ENCODE results near the gene ERVK3-1.
"Not testable (repeated sequence)": the region's sequence is repeated elsewhere in the genome, so short reads cannot be mapped to it uniquely, and the experiment has no call there.

The ERVK3-1 gene

DNA sequence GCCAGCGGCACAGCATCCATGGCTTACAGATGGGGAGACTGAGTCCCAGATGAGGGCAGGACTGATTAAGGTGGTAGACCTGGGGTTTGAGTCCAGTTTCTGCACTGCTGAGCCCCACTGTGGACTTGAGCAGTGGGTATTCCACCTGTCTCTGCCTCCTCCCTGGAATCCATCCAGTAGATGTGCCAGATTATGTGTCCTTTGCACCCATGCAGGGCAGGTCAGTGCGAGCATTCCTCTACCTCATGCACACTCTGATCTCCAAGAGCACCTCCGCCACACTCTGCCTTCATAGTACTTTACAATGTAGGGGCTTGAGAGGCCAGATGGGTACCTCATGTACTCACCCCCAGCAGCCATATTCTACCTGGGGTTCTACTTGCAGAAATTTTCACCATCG lies 31.6 kb downstream of the ERVK3-1 start:
- no peaks in the 10 kb centered on the region for H3K27me3 ChIP-seq (ENCODE audit: control insufficient read depth in 2 of 2, insufficient read depth in 2 of 2, low read length in 2 of 2)
- no peaks in the 10 kb centered on the region for H3K9me3 ChIP-seq (ENCODE audit: control insufficient read depth in 2 of 2, low read length in 2 of 2)
- no peaks in the 10 kb centered on the region for H3K4me1 ChIP-seq (ENCODE audit: control insufficient read depth in 2 of 2, insufficient read depth in 2 of 2, low read length in 2 of 2)
- no peak overlapping the region for H3K27ac ChIP-seq (ENCODE audit: low read depth in 2 of 2, low read length in 2 of 2)
- no peak overlapping the region for H3K4me3 ChIP-seq (ENCODE audit: low read length in 2 of 2)
- H3K36me3 ChIP-seq (ENCODE audit: control insufficient read depth in 2 of 2, insufficient read depth in 2 of 2, low read length in 2 of 2) = peaks cover 28 to 42% of the 10 kb centered on the region in 2 donors
- no peak overlapping the region for H3K9ac ChIP-seq (ENCODE audit: low read depth in 1 of 2, low read length in 2 of 2)

DNA sequence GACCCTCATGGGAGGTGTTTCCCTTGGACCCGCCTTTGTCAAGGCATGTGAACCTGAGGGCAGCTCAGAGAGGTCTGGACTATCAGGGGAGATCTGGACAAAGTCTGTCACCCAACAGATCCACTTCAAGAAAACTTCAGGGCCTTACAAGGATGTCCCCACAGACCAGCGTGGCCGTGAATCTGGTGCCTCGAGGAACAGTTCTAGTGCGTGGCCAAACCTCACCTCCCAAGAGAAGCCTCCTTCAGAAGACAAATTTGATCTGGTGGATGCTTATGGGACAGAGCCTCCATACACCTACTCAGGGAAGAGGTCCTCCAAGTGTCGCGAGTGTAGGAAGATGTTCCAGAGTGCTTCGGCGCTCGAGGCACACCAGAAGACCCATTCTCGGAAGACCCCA lies 33.2 kb downstream of the ERVK3-1 start:
- Histone ChIP-seq H3K9me3 (ENCODE audit: control insufficient read depth in 2 of 2, low read length in 2 of 2) (no peaks in the 10 kb centered on the region), H3K4me1 (ENCODE audit: control insufficient read depth in 2 of 2, insufficient read depth in 2 of 2, low read length in 2 of 2) (no peaks in the 10 kb centered on the region), H3K27me3 (ENCODE audit: control insufficient read depth in 2 of 2, insufficient read depth in 2 of 2, low read length in 2 of 2) (no peaks in the 10 kb centered on the region)

DNA sequence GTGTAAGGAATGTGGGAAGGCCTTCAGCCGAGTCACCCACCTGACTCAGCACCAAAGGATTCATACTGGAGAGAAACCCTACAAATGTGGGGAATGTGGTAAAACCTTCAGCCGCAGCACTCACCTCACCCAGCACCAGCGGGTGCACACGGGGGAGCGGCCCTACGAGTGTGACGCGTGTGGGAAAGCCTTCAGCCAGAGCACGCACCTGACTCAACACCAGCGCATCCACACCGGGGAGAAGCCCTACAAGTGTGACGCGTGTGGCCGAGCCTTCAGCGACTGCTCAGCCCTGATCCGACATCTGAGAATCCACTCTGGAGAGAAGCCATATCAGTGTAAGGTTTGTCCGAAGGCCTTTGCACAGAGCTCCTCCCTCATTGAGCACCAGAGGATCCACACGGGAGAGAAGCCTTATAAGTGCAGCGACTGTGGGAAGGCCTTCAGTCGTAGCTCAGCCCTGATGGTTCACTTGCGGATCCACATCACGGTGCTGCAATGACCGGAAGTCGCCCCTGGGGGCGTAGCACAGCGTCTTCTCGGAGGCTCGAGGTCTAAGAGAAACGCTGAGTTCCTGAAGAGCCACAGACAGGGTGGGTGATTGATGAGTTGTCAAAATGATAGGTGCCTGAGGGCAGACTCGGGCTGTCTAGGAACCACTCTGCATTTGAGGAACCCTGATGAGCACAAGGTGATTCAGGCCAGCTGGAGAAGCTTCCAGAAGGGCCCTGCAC lies 33.8 kb downstream of the ERVK3-1 start:
- Histone ChIP-seq H3K9me3 (ENCODE audit: control insufficient read depth in 2 of 2, low read length in 2 of 2) (no peaks in the 10 kb centered on the region), H3K27ac (ENCODE audit: low read depth in 2 of 2, low read length in 2 of 2) (no peak overlapping the region), H3K4me1 (ENCODE audit: control insufficient read depth in 2 of 2, insufficient read depth in 2 of 2, low read length in 2 of 2) (no peaks in the 10 kb centered on the region), H3K9ac (ENCODE audit: low read depth in 1 of 2, low read length in 2 of 2) (no peak overlapping the region), H3K27me3 (ENCODE audit: control insufficient read depth in 2 of 2, insufficient read depth in 2 of 2, low read length in 2 of 2) (no peaks in the 10 kb centered on the region), H3K36me3 (ENCODE audit: control insufficient read depth in 2 of 2, insufficient read depth in 2 of 2, low read length in 2 of 2) (peaks cover 28 to 42% of the 10 kb centered on the region in 2 donors), H3K4me3 (ENCODE audit: low read length in 2 of 2) (no peak overlapping the region)

More for the DNA sequence above, 33.2 kb downstream of the ERVK3-1 start:
- Histone ChIP-seq H3K9ac (ENCODE audit: low read depth in 1 of 2, low read length in 2 of 2) (no peak overlapping the region), H3K36me3 (ENCODE audit: control insufficient read depth in 2 of 2, insufficient read depth in 2 of 2, low read length in 2 of 2) (peaks cover 28 to 42% of the 10 kb centered on the region in 2 donors), H3K27ac (ENCODE audit: low read depth in 2 of 2, low read length in 2 of 2) (no peak overlapping the region), H3K4me3 (ENCODE audit: low read length in 2 of 2) (no peak overlapping the region)

DNA sequence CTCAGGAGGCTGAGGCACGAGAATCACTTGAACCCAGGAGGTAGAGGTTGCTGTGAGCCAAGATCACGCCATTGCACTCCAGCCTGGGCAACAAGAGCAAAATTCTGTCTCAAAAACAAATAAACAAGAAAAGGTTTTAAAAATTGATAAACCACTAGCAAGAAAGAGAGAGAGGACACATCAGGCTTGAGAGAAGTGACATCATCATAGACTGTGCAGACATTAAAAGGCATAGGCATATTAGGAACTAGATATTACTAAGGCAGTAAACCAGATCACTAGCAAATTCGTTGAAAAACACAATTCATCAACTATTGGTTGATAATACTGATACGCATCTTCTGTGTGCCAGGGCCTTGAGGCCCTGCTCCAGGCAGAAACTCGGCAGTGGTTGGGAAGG lies 40.4 kb downstream of the ERVK3-1 start:
- H3K36me3 ChIP-seq (ENCODE audit: control insufficient read depth in 2 of 2, insufficient read depth in 2 of 2, low read length in 2 of 2) = peaks cover 0 to 3% of the 10 kb centered on the region in 2 donors
- H3K9ac ChIP-seq (ENCODE audit: low read depth in 1 of 2, low read length in 2 of 2) = no peak overlapping the region
- H3K9me3 ChIP-seq (ENCODE audit: control insufficient read depth in 2 of 2, low read length in 2 of 2) = no peaks in the 10 kb centered on the region
- H3K27ac ChIP-seq (ENCODE audit: low read depth in 2 of 2, low read length in 2 of 2) = no peak overlapping the region
- H3K4me1 ChIP-seq (ENCODE audit: control insufficient read depth in 2 of 2, insufficient read depth in 2 of 2, low read length in 2 of 2) = no peaks in the 10 kb centered on the region
- no peak overlapping the region for H3K4me3 ChIP-seq (ENCODE audit: low read length in 2 of 2)
- no peaks in the 10 kb centered on the region for H3K27me3 ChIP-seq (ENCODE audit: control insufficient read depth in 2 of 2, insufficient read depth in 2 of 2, low read length in 2 of 2)

DNA sequence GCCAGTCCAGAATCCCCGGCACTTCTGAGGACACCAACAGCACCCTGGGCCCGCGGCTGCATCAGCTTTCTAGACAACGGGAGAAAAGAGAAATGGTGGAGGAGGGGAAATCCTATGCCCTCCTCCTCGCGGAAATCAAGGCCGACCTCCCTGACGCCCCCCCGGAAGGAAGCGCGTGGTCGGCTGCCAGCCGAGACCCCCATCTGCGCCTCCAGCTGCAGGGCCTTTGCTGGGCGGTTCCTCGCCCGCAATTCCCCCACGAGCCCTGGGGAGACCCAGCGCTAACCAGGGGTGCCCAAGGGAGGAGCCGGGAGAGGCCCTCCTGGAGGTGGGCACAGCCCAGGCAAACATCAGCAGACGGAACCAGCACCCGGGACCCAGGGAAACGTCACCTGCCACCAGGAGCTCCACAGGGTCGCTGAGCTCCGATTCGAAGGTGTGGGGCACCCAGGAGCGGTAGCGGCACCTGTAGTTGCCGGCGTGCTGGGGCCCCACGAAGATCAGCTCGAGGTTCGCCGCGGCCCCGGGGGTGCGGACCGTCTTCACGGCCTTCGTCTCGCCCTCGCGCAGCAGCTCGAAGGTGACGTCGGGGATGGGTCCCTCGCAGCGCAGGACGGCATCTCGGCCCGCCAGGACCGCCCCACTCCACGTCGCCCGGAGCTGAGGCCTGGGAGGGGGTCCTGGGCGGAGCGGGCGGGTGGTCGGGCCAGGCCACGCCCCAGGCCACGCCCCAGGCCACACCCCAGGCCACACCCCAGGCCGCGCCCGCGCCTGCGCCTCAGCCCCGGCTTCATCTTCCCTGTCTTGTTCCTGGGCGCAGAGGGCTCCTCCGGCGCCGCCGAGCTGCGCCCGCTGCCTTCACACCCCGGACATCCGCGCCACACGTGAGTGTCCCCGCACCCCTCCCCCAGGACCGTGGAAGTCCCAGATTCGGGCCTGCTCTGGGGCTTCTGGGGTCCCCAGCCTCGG lies 42.1 kb downstream of the ERVK3-1 start:
- H3K36me3 ChIP-seq (ENCODE audit: control insufficient read depth in 2 of 2, insufficient read depth in 2 of 2, low read length in 2 of 2) = no peaks in the 10 kb centered on the region
- H3K4me3 ChIP-seq (ENCODE audit: low read length in 2 of 2) = peak overlapping the region; percentile 56 to 74
- peak overlapping the region; percentile 7 to 56 for H3K27ac ChIP-seq (ENCODE audit: low read depth in 2 of 2, low read length in 2 of 2)
- no peaks in the 10 kb centered on the region for H3K27me3 ChIP-seq (ENCODE audit: control insufficient read depth in 2 of 2, insufficient read depth in 2 of 2, low read length in 2 of 2)
- H3K4me1 ChIP-seq (ENCODE audit: control insufficient read depth in 2 of 2, insufficient read depth in 2 of 2, low read length in 2 of 2) = no peaks in the 10 kb centered on the region
- peak overlapping the region; percentile 54 to 60 for H3K9ac ChIP-seq (ENCODE audit: low read depth in 1 of 2, low read length in 2 of 2)
- H3K9me3 ChIP-seq (ENCODE audit: control insufficient read depth in 2 of 2, low read length in 2 of 2) = no peaks in the 10 kb centered on the region

DNA sequence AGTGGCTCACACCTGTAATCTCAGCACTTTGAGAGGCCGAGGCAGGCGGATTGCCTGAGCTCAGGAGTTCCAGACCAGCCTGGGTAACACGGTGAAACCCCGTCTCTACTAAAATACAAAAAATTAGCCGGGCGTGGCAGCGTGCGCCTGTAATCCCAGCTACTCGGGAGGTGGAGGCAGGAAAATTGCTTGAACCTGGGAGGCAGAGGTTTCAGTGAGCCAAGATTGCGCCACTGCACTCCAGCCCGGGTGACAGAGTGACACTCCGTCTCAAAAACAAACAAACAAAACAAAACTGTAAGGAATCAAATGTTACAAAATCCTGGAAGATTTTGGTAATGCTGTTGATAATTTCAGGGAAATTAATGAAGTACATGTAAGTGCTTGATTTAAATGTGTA lies 42.9 kb downstream of the ERVK3-1 start:
- not testable (repeated sequence) for H3K36me3 ChIP-seq (ENCODE audit: control insufficient read depth in 2 of 2, insufficient read depth in 2 of 2, low read length in 2 of 2); H3K27me3 ChIP-seq (ENCODE audit: control insufficient read depth in 2 of 2, insufficient read depth in 2 of 2, low read length in 2 of 2); H3K9me3 ChIP-seq (ENCODE audit: control insufficient read depth in 2 of 2, low read length in 2 of 2); H3K27ac ChIP-seq (ENCODE audit: low read depth in 2 of 2, low read length in 2 of 2); H3K4me1 ChIP-seq (ENCODE audit: control insufficient read depth in 2 of 2, insufficient read depth in 2 of 2, low read length in 2 of 2)
- Histone ChIP-seq H3K4me3 (ENCODE audit: low read length in 2 of 2) (peak overlapping the region; percentile 56 to 74), H3K9ac (ENCODE audit: low read depth in 1 of 2, low read length in 2 of 2) (peak overlapping the region in 1 of 2 donors; percentile 19)

DNA sequence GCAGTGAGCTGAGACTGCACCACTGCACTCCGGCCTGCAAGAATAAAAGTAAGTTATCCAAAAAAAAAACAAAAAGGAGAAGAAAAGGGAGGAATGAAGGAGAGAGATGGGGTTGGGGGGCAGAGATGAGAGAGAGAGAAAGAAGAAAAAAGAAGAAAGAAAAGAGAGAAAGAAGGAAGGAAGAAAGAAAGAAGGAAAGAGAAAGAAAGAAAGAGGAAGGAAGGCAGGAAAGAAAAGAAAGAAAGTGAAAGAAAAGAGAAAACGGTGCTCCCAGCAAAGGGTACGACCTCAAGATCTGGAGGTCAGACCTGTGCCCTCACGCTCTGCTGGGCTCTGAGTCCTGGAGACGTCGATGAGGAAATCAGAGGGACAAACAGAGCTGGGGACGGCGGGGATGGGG lies 44.4 kb downstream of the ERVK3-1 start:
- H3K4me3 ChIP-seq (ENCODE audit: low read length in 2 of 2) = no peak overlapping the region
- no peaks in the 10 kb centered on the region for H3K27me3 ChIP-seq (ENCODE audit: control insufficient read depth in 2 of 2, insufficient read depth in 2 of 2, low read length in 2 of 2)
- no peak overlapping the region for H3K27ac ChIP-seq (ENCODE audit: low read depth in 2 of 2, low read length in 2 of 2)
- no peak overlapping the region for H3K9ac ChIP-seq (ENCODE audit: low read depth in 1 of 2, low read length in 2 of 2)
- H3K36me3 ChIP-seq (ENCODE audit: control insufficient read depth in 2 of 2, insufficient read depth in 2 of 2, low read length in 2 of 2) = no peaks in the 10 kb centered on the region
- H3K9me3 ChIP-seq (ENCODE audit: control insufficient read depth in 2 of 2, low read length in 2 of 2) = no peaks in the 10 kb centered on the region
- no peaks in the 10 kb centered on the region for H3K4me1 ChIP-seq (ENCODE audit: control insufficient read depth in 2 of 2, insufficient read depth in 2 of 2, low read length in 2 of 2)

DNA sequence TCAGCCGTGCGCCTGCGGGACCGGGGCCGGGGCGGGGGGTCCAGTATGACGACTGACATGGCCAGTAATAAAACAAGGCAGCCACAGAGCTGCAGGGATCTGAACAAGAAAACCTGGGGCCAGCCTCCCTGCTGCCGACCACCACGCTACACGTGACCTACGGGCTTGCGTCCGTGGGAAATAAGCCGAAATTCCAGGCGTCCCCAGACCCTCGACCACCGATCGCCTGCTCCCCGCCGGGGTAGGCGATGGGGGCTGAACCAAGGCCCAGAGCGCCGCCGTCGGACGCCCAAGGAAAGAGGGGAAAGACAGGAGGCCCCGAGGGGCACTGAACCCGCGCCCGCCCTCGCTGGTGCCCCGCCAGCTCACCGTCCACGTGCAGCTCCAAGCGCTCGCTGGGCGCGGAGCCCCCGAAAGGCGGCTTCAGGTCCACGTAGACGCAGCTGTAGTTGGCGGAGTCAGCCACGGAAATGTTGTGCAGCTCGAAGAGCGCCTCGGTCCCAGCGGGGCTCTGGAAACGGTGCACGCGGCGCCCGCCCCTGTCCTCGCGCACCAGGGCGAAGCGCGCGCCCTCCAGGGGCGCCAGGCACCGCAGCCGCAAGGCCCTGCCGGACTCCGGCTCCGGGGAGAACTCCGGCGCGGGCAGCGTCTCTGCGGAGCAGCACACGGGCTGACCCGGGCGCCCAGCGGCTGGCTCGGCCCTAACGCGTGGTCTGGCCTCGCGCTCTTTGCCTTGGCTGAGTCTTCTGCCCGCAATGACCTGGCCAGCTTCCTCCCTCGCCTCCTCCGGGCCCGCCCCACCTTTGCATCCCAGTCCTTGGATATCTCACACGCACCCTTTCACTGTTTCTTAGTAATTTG lies 45.1 kb downstream of the ERVK3-1 start:
- Histone ChIP-seq H3K9ac (ENCODE audit: low read depth in 1 of 2, low read length in 2 of 2) (no peak overlapping the region), H3K9me3 (ENCODE audit: control insufficient read depth in 2 of 2, low read length in 2 of 2) (no peaks in the 10 kb centered on the region), H3K4me1 (ENCODE audit: control insufficient read depth in 2 of 2, insufficient read depth in 2 of 2, low read length in 2 of 2) (no peaks in the 10 kb centered on the region), H3K27me3 (ENCODE audit: control insufficient read depth in 2 of 2, insufficient read depth in 2 of 2, low read length in 2 of 2) (no peaks in the 10 kb centered on the region), H3K27ac (ENCODE audit: low read depth in 2 of 2, low read length in 2 of 2) (no peak overlapping the region), H3K36me3 (ENCODE audit: control insufficient read depth in 2 of 2, insufficient read depth in 2 of 2, low read length in 2 of 2) (no peaks in the 10 kb centered on the region), H3K4me3 (ENCODE audit: low read length in 2 of 2) (no peak overlapping the region)

DNA sequence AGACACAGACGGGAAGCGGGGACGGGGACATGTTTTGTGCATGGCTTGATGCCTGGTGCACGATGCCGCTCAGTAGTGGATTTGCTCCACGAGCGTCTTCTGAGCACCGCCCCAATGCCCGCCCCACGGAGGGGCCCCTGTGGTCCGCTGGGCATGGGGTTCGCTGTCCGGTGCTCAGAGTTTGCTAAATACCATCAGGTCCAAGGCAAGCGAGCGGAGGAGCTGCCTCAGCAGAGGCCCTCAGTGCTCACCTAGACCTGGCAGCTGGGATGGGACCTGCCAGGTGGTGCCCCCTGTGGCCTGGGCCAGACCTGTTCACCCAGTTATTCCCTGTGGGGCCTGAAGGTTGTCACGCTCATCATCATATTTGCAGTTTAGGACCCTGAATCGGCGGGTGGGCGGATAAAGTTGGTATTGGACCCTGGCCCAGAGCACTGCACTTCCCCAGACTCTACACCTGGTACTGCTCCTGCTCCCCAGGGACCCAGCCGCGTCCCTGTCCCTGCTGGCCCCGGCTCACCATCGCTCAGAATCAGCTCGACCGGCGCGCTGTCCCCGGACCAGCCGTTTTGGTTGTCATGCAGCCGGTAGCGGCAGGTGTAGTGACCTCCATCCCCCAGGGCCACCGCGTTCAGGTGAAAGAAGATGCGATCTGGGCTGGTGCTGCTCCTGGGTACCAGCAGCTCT lies 45.8 kb downstream of the ERVK3-1 start:
- no peaks in the 10 kb centered on the region for H3K4me1 ChIP-seq (ENCODE audit: control insufficient read depth in 2 of 2, insufficient read depth in 2 of 2, low read length in 2 of 2)
- H3K9me3 ChIP-seq (ENCODE audit: control insufficient read depth in 2 of 2, low read length in 2 of 2) = no peaks in the 10 kb centered on the region
- no peaks in the 10 kb centered on the region for H3K27me3 ChIP-seq (ENCODE audit: control insufficient read depth in 2 of 2, insufficient read depth in 2 of 2, low read length in 2 of 2)
- no peak overlapping the region for H3K4me3 ChIP-seq (ENCODE audit: low read length in 2 of 2)
- H3K36me3 ChIP-seq (ENCODE audit: control insufficient read depth in 2 of 2, insufficient read depth in 2 of 2, low read length in 2 of 2) = no peaks in the 10 kb centered on the region
- no peak overlapping the region for H3K9ac ChIP-seq (ENCODE audit: low read depth in 1 of 2, low read length in 2 of 2)
- H3K27ac ChIP-seq (ENCODE audit: low read depth in 2 of 2, low read length in 2 of 2) = no peak overlapping the region
